OCI-LY7 (cell line): ENCODE data around the gene LRRC8C. TPM values are rescaled to one million over a fixed set of nuclear protein-coding genes. Genes with fewer than 3 reads are reported as not detected.
"Not testable (repeated sequence)": the region's sequence is repeated elsewhere in the genome, so short reads cannot be mapped to it uniquely, and the experiment has no call there.

Experiments
- BruUV-seq: library from RNA; stranded (reverse); fragments of 400-500 nt; replicated peaks from 2 replicates; lab custom pipeline; 2021; lab: Mats Ljungman, UMichigan
- CTCF ChIA-PET: fragments of 300-600 bp; sonication (Branson Sonifier 250); formaldehyde crosslinking; loops from one replicate; lab custom pipeline; 2022; ENCODE audit warnings: antibody characterized with exemption; ENCODE audit not compliant: unreplicated experiment; lab: Charles Lee
- POLR2A ChIA-PET: fragments of 300-600 bp; sonication (Branson Sonifier 250); formaldehyde crosslinking; loops from one replicate; lab custom pipeline; 2022; ENCODE audit warnings: antibody characterized with exemption; lab: Charles Lee
- DNase-seq: peaks from one replicate; pipeline ENCODE4 v3.0.0-alpha.2; 2015; ENCODE audit warnings: low spot score
- H2AFZ ChIP-seq: fragments of 200-600 bp; sonication (generic), shearing (Covaris generic); 2 replicates; pipeline ENCODE4 v1.6.1; 2014; ENCODE audit warnings: mild to moderate bottlenecking, antibody characterized with exemption, low read length, moderate library complexity
- H3K27ac ChIP-seq: fragments of 200-600 bp; sonication (generic); 2 replicates; pipeline ENCODE4 v1.5.1; 2014; ENCODE audit warnings: mixed run types, low read depth, mild to moderate bottlenecking, moderate library complexity, low read length, inconsistent platforms; ENCODE audit not compliant: poor library complexity, severe bottlenecking
- H3K36me3 ChIP-seq: fragments of 200-600 bp; sonication (generic); 2 replicates; pipeline ENCODE4 v1.6.1; 2014; ENCODE audit warnings: mild to moderate bottlenecking, antibody characterized with exemption, low read length, moderate library complexity, mixed read lengths; ENCODE audit not compliant: insufficient read depth
- H3K4me1 ChIP-seq: fragments of 200-600 bp; sonication (generic); 2 replicates; pipeline ENCODE4 v1.5.1; 2014; ENCODE audit warnings: mild to moderate bottlenecking, low read length; ENCODE audit not compliant: insufficient read depth, poor library complexity, severe bottlenecking
- H3K4me2 ChIP-seq: fragments of 200-600 bp; sonication (generic); 2 replicates; pipeline ENCODE4 v1.6.1; 2014; ENCODE audit warnings: mild to moderate bottlenecking, low read length
- H3K4me3 ChIP-seq: fragments of 200-600 bp; sonication (generic); 2 replicates; pipeline ENCODE4 v1.5.1; 2014; ENCODE audit warnings: mild to moderate bottlenecking, low read depth, low read length; ENCODE audit not compliant: poor library complexity, severe bottlenecking
- H3K79me2 ChIP-seq: fragments of 200-600 bp; sonication (generic); 2 replicates; pipeline ENCODE4 v1.6.1; 2016; ENCODE audit warnings: low read depth, mild to moderate bottlenecking, low read length, moderate library complexity, mixed read lengths; ENCODE audit not compliant: insufficient read depth
- H3K9me2 ChIP-seq: fragments of 200-600 bp; sonication (generic); 2 replicates; pipeline ENCODE4 v1.6.1; 2016; ENCODE audit warnings: mild to moderate bottlenecking, low read length, mixed read lengths; ENCODE audit not compliant: insufficient read depth
- H3K9me3 ChIP-seq: fragments of 200-600 bp; sonication (generic); 2 replicates; pipeline ENCODE4 v1.6.1; 2014; ENCODE audit warnings: mild to moderate bottlenecking, mixed run types, low read length, mixed read lengths
- H4K20me1 ChIP-seq: fragments of 200-600 bp; sonication (generic); 2 replicates; pipeline ENCODE4 v1.6.1; 2014; ENCODE audit warnings: mild to moderate bottlenecking, antibody characterized with exemption, low read length, moderate library complexity, mixed read lengths; ENCODE audit not compliant: insufficient read depth
- EZH2phosphoT487 ChIP-seq: fragments of 200-600 bp; sonication (generic); IDR thresholded peaks from 2 replicates; pipeline ENCODE4 v1.6.1; 2018; ENCODE audit warnings: low read depth, borderline replicate concordance, mild to moderate bottlenecking, mixed run types, antibody characterized with exemption, low read length, moderate library complexity, mixed read lengths
- intact Hi-C: fragments of 100-400 bp; cut with micrococcal nuclease; formaldehyde crosslinking; loops from one replicate; pipeline ENCODE4 v1.10.0; 2022; ENCODE audit not compliant: unreplicated experiment
- total RNA-seq, 2 experiments: library from RNA; depleted of rRNA in 1 of 2; stranded (reverse); fragments of >200 nt in 1 of 2; shearing (Covaris generic) in 1 of 2; gene quantifications; 2 replicates each; pipeline ENCODE4 v1.2.3, GENCODE V29; 2014 to 2022
- TF ChIP-seq, protein P1 (sequence below): fragments of 200-600 bp; sonication (generic); conservative IDR thresholded peaks from 2 replicates; pipeline ENCODE4 v1.5.1; 2014; ENCODE audit warnings: mild to moderate bottlenecking, antibody characterized with exemption, low read length, moderate library complexity, mixed read lengths

Gene LRRC8C
- total RNA-seq, 2 experiments from 2014 or later: 6.0 to 9.0 TPM

DNA sequence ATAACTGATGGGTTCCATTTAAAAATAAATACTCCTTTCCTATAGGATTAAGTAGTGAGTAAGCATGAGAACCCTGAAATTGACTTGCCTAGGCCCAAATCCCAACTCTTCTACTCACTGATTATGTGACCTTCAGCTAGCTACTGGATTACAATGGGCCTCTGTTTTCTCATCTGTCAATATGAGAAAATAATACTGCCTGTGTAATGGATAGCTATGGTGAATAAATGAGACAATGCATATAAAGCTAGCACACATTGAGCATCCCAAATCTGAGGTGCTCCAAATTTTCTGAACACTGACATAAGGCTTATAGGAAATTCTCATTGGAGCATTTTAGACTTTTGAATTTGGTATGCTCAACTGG lies 5.3 kb upstream of the LRRC8C start:
- ChIA-PET POLR2A (interaction anchor here (0.7 to 14.0 kb wide), 3 partner anchors 15 to 677 kb away, joined by 3 to 90 read pairs (median 3); no protein-coding TSS in a partner anchor), CTCF (no interaction called here)
- TF ChIP-seq, protein P1, sequence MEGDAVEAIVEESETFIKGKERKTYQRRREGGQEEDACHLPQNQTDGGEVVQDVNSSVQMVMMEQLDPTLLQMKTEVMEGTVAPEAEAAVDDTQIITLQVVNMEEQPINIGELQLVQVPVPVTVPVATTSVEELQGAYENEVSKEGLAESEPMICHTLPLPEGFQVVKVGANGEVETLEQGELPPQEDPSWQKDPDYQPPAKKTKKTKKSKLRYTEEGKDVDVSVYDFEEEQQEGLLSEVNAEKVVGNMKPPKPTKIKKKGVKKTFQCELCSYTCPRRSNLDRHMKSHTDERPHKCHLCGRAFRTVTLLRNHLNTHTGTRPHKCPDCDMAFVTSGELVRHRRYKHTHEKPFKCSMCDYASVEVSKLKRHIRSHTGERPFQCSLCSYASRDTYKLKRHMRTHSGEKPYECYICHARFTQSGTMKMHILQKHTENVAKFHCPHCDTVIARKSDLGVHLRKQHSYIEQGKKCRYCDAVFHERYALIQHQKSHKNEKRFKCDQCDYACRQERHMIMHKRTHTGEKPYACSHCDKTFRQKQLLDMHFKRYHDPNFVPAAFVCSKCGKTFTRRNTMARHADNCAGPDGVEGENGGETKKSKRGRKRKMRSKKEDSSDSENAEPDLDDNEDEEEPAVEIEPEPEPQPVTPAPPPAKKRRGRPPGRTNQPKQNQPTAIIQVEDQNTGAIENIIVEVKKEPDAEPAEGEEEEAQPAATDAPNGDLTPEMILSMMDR: no peak
- no peak for TF ChIP-seq EZH2phosphoT487
- H3K4me3 ChIP-seq: no peak overlapping the region
- no peaks in the 10 kb centered on the region for H3K79me2 ChIP-seq
- no peak for DNase-seq
- no peaks in the 10 kb centered on the region for H3K36me3 ChIP-seq
- no peak overlapping the region for H3K4me2 ChIP-seq
- no peaks in the 10 kb centered on the region for H4K20me1 ChIP-seq
- no TSS peak for BruUV-seq
- no peak overlapping the region for H2AFZ ChIP-seq
- intact Hi-C loops: no loop called here
- no peaks in the 10 kb centered on the region for H3K9me2 ChIP-seq
- peaks cover 6% of the 10 kb centered on the region for H3K4me1 ChIP-seq
- H3K9me3 ChIP-seq: no peaks in the 10 kb centered on the region
- no peak overlapping the region for H3K27ac ChIP-seq

DNA sequence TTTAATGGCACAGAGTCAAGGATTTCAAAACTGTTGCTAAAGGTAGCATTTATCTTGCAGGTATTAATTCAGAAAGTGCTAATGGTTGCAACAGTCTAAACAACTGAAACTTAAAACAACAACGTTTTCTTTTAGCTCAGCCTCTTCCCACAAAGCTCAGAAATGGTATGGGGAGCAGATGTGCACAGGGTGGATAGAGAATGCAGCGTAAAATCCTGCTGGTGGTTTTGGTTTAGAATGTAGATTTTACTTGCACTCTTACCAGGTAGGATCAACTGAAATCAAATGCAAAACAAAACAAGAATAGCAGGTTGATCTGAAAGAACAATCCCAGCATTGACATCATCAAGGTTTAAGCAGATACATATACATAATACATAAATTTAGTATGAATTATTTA lies 3.8 kb upstream of the LRRC8C start:
- intact Hi-C loops: no loop called here
- POLR2A ChIA-PET: interaction anchor here (0.7 to 14.0 kb wide), 3 partner anchors 12 to 143 kb away, joined by 4 to 90 read pairs (median 5); no protein-coding TSS in a partner anchor
- TF ChIP-seq, protein P1: no peak
- no peak for TF ChIP-seq EZH2phosphoT487

DNA sequence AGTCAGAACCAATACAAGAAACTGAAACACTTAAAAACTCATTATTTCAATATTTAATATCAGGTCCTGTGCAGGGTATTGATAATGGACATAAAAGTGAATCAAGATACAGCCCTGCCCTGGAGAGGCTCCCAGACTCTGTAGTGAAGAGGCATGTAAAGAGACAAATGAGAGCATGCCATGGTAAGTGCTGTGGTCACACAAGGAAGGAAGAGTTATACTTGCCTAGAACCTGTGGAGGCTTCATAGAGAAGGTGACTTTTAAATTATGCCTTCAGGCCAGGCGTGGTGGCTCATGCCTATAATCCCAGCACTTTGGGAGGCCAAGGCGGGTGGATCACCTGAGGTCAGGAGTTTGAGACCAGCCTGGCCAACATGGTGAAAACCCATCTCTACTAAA lies 3.3 kb upstream of the LRRC8C start:
- H2AFZ ChIP-seq, H3K4me2 ChIP-seq, intact Hi-C loops, DNase-seq, H3K4me3 ChIP-seq, H4K20me1 ChIP-seq, BruUV-seq, H3K9me2 ChIP-seq, H3K79me2 ChIP-seq, H3K27ac ChIP-seq, H3K36me3 ChIP-seq, H3K9me3 ChIP-seq: not testable (repeated sequence)
- CTCF ChIA-PET: interaction anchor here (1.7 kb wide), 1 partner anchor 134 kb away, joined by 7 read pairs; no protein-coding TSS in a partner anchor
- POLR2A ChIA-PET: interaction anchor here (0.7 to 14.0 kb wide), 4 partner anchors 12 to 143 kb away, joined by 4 to 90 read pairs (median 4); no protein-coding TSS in a partner anchor
- peaks cover 14% of the 10 kb centered on the region for H3K4me1 ChIP-seq

More for the DNA sequence above, 3.8 kb upstream of the LRRC8C start:
- H3K4me2 ChIP-seq: no peak overlapping the region
- H3K9me3 ChIP-seq: no peaks in the 10 kb centered on the region
- H3K4me3 ChIP-seq: no peak overlapping the region
- no peaks in the 10 kb centered on the region for H3K9me2 ChIP-seq
- no TSS peak for BruUV-seq
- no peak overlapping the region for H3K27ac ChIP-seq
- CTCF ChIA-PET: no interaction called here
- H4K20me1 ChIP-seq: no peaks in the 10 kb centered on the region
- H3K79me2 ChIP-seq: peaks cover 3% of the 10 kb centered on the region; the same call in 1 of the 2 replicates
- H3K4me1 ChIP-seq: peaks cover 10% of the 10 kb centered on the region
- no peak overlapping the region for H2AFZ ChIP-seq
- no peaks in the 10 kb centered on the region for H3K36me3 ChIP-seq
- DNase-seq: no peak
